GM21390 (cell line): ENCODE data around the gene RAB19.
"Not testable (repeated sequence)": the region's sequence is repeated elsewhere in the genome, so short reads cannot be mapped to it uniquely, and the experiment has no call there.

Experiments used
- ATAC-seq: cut with Tn5 transposase; IDR thresholded peaks from one replicate; pipeline ENCODE4 v1.9.1; 2021; ENCODE audit not compliant: unreplicated experiment

Gene RAB19

GRCh38 chr7:140453273-140453672 lies 49.4 kb downstream of the RAB19 start:
- no peak for ATAC-seq

GRCh38 chr7:140453785-140454656 lies 50.2 kb downstream of the RAB19 start:
- not testable (repeated sequence) for ATAC-seq

- ATAC-seq: no peak
These were observed 50.8 kb downstream of the RAB19 start for GRCh38 chr7:140454657-140455015.

- no peak for ATAC-seq
These were observed 51.9 kb downstream of the RAB19 start for GRCh38 chr7:140455743-140456142.

- no peak for ATAC-seq
These were observed 52.7 kb downstream of the RAB19 start for GRCh38 chr7:140456551-140457051.

- ATAC-seq: no peak
These were observed 54.3 kb downstream of the RAB19 start for GRCh38 chr7:140458201-140458600.

GRCh38 chr7:140458916-140459315 lies 55.1 kb downstream of the RAB19 start:
- no peak for ATAC-seq

GRCh38 chr7:140463111-140463510 lies 59.3 kb downstream of the RAB19 start:
- ATAC-seq: no peak

- no peak for ATAC-seq
These were observed 72.0 kb downstream of the RAB19 start for GRCh38 chr7:140475747-140476333.

- ATAC-seq: no peak
These were observed 72.9 kb downstream of the RAB19 start for GRCh38 chr7:140476698-140477261.
